HK-2 (cell line): ENCODE measurements around the gene LSM6.

Source experiments
- DNase-seq: peaks from one replicate; pipeline ENCODE4 v3.0.0-alpha.2; 2018; ENCODE audit not compliant: unreplicated experiment

LSM6 gene

DNA sequence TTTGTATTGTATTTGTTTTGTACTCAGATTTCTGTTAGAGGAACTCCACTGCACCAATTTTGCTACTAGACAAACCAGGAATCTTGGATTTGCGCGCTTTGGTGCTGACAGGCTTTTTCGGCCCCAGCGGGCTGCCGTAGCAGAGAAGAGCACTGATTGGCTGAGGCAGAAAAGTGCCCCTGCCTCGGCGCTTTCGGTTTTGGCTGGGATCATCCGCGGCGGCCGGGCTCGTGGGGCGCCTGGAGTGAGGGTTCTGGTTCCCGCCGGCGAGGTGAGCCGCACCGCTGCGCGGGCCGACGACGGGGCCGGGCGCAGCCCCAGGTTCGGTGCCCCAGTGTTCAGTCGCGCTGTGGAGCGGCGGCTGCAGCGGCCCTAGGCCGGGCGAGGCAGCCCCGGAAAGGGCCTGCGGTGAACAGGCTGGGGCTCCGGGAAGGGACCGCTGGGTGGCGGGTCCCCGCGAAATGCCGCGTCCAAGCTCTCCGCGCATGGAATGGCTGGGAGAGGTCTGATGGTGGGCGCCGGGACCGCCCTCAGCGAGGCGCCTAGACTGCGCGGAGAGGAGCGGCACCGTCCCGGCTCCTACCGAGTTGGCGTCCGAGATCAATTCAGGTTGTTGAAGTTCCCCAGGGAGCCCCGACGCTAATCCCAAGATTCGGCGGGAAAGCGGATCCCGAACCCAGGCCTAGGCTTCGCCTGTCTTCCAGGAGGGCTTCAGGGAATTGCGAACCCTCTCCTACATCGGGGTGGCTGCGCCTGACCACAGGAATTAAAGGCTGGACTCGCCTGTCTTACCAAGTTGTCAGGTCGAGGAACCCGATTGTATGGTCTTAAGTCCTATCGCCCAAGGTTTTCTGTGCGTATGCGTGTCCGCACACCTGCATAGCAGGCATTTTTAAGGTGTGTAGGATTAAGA, at the start of gene LSM6:
Gene LSM6, plus strand, starts transcription at position 178 of the 913 bp plus-strand sequence. CDS start 7,204 bp downstream, outside the sequence.
- DNase-seq: peak; percentile 88

DNA sequence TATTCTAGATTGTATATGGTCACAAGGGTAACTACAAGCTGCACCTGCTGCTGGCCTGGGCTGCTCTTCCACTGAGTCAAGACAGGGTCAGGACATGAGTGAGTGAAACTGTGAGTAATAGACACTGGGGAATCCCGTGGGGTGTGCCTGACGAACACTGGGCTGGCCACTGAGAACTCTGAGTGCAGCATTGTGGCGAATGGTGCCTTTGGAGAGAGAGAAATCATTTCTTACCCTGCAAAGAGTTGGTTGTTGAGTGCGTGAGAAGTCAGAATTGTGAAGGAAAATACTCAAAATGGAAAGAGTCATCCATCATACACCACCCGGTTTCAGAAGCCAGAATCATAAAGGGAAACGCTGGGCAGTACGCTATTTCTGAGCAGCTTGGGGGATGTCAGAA, 43.1 kb upstream of the LSM6 start:
- no peak for DNase-seq

GRCh38 chr4:146134761-146135445, 40.6 kb upstream of the LSM6 start:
- DNase-seq: no peak

DNA sequence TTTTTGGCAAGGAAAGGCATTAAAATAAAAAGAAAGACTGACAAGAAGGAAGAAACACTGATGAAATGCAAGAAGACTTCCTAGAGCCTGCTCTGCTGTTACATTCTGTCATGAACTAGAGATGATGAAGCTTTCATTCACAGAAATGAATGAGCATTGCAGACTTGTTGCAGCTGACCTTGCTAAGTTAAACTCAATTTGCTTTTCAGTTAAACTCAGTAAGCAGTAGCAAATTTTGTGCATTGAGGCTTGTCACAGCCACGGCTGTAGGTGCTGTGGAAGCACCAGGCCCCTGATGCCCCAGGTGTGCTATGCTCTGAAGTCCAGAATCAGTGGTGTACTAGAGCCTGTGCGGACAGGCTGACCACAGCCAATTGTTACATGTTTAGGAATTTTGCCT, 39.6 kb upstream of the LSM6 start:
- no peak for DNase-seq

DNA sequence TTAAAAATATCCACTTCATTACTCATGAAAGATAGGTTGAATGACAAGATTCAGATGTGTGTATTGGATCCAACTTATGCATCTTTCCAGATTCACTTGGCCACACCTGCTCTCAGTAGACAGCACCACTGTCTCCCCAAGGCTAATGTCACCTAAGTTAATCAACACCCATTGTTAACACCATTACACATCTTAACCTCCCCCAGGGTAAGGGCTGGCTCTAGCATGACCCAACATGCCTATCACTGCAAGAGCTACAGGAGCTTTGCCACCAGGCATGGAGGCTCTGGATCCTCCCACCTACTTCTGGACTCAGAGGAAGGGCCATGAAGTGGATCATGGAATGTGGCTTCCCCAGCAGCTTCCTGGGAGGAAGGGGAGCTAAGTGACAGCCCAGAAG, 32.8 kb upstream of the LSM6 start:
- no peak for DNase-seq

- DNase-seq: no peak
These were observed 31.6 kb upstream of the LSM6 start for GRCh38 chr4:146143888-146144287.

- no peak for DNase-seq
These were observed 28.6 kb upstream of the LSM6 start for GRCh38 chr4:146146918-146147317.

GRCh38 chr4:146148021-146148420, 27.5 kb upstream of the LSM6 start:
- DNase-seq: no peak

DNA sequence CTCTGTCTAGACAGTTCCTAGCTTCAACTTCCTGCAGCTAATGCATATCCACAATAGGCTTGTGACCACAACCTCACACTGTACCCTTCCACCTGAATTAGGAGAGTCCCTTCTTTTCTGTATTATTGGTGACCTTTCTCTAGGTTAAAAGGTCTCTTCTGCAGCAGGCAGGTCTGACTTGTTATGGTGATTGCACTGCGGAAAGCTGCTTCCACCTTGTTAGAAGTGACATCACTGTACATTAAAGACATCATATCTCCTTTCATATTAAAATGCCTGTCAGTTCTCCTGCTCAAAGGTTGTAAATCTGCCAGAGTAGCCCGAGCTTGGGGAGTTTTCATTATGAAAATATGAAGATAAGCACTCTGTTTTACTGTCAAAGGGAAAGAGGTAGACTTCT, 21.5 kb upstream of the LSM6 start:
- DNase-seq: no peak

- DNase-seq: no peak
These were observed 20.3 kb upstream of the LSM6 start for GRCh38 chr4:146155152-146155724.

- no peak for DNase-seq
These were observed 17.3 kb upstream of the LSM6 start for GRCh38 chr4:146158036-146158745.

- no peak for DNase-seq
These were observed 16.0 kb upstream of the LSM6 start for GRCh38 chr4:146159384-146160058.

DNA sequence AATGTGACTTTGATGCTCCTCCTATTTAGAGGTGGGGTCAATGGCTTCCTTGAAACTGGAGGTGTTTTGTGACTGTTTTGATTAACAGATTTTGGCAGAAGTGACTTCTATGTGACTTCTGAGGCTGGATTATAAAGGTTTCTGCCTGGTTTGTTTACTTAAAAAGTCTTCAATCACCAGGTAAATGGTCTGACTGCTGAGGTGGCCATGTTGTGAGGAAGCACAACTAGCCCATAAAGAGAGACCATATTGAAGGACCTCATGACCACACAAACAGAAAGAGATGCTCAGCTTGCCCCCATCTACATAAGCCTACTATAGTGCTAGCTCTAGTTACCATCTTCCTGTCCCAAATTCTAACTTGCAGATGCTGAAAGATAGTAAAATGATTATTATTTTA, 14.3 kb upstream of the LSM6 start:
- no peak for DNase-seq

DNA sequence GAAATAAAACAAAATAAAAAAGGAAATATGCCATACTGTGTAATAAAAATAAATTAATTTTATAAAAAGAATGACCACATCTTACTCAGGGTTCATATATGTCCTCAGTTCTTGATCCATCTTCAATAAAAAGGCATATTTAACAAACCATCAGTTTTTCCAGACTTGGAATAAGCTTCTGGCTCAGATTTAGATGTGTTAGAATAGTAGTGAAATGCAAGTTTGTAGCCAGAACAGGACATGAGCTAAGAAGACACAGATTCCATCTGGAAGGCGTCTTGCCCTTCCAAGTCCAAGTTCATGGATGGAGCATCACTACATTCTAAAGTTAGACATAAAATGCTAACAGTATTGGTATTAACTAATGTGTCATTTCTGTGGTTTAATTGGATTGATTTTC, 10.3 kb upstream of the LSM6 start:
- DNase-seq: no peak

DNA sequence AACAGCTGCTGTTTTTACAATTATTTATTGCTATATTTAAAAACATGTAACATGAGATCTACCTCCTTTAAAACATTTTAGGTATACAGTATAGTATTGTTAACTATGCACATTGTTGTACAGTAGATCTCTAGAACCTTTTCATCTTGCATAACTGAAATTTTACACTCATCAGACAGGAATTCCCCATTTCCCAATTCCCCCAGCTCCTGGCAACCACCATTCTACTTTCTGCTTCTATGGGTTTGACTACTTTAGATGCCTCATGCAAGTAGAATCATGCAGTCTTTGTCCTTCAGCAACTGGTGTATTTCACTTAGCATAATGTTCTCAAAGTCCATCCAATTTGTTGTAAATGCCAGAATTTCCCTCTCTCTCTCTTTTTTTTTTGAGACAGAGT, 9.7 kb upstream of the LSM6 start:
- no peak for DNase-seq

DNA sequence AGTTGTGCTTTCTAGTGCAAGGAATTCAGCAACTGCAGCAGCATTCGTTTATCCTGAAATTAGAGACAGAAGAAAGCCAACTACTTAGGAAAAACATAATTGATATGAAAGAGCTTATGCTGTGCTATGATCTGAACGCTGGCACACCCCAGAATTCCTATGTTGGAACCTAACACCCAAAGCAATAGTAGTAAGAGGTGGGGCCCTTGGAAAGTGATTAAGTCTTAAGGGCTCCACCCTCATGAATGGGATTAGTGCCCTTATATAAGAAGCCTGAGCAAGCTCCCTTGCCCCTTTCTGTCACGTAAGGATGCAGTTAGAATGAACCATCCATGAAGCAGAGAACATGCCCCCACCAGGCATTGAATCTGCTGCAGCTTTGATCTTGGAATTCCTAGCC, 5.4 kb upstream of the LSM6 start:
- DNase-seq: no peak

DNA sequence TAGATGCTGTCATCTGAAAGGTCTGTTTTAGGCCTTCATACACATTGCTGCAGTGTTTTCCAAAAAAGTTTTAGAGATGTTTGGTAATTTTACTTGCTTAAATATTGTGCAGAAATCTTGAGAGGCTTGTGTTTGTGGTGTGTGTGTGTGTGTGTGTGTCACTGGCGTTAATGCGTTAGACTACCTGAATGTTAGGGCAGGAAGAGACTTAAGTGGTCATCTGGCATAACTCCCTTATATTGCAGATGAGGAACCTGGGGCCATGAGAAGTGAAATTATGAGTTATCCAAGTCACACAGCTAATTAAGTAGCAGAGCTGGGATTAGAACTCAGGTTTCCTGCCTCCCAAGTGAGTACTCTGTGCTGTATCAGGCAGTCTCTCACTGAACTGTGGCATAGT, 1.4 kb downstream of the LSM6 start:
- DNase-seq: no peak

GRCh38 chr4:146178126-146178525, 2.6 kb downstream of the LSM6 start:
- no peak for DNase-seq

GRCh38 chr4:146179784-146180370, 4.4 kb downstream of the LSM6 start:
- no peak for DNase-seq

DNA sequence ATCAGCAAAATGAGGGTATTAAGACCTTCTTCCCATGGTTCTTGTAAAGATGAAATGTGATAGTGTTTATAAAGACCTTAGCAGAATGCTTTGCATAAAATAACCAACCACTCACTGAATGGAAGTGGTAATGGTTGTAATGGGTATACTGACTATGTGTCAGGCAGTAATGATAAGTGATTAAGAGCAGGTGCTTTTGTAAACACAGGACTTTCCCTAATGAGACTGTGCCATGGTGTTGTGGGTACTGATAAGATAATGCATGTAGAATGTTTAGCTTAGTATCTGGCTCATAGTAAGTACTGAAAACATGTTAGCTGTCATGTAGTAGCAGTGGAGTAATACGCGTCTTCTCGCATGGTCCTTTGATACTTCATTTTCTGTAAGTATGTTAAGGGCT, 6.9 kb downstream of the LSM6 start:
- no peak for DNase-seq

DNA sequence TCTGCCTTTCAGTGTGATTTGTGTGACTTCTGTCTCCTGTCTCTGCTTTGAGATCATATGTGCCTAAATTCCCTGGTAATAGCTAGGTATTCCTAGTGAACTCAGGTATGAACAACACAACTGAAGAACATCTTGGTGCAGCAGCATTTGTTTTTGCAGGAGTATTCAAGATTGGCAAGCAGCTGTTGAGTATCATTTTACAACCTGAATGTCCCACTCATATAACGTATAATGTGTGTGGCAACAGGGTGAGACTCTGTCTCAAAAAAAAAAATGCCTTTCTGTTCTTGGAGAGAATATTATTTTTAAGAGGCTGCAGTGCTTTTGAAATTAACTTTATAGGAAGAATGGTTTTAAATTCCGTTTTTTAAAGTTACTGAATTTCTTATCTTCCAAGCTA, 7.7 kb downstream of the LSM6 start:
- no peak for DNase-seq
